K562 (cell line): Measurements from ENCODE around the gene FOXJ1. TPM values are rescaled to one million over a fixed set of nuclear protein-coding genes. Genes with fewer than 3 reads are reported as not detected.

ENCODE experiments used
- ATAC-seq: fragments of 200-7000 bp; cut with Tn5 transposase; 3 replicates; pipeline ENCODE4 v1.9.1; 2020; ENCODE audit warnings: moderate library complexity
- BruUV-seq: library from RNA; stranded (reverse); fragments of 400-500 nt; replicated peaks from 2 replicates; lab custom pipeline; 2021; lab: Mats Ljungman, UMichigan
- CTCF ChIA-PET: fragments of 300-600 bp; formaldehyde crosslinking; extraction: SDS; loops from one replicate; lab custom pipeline; 2021; ENCODE audit warnings: low intra/inter-chr PET ratio; lab: Yijun Ruan, JAX
- POLR2A ChIA-PET: fragments of 300-600, 350-650 bp; sonication (Branson Sonifier 250); formaldehyde crosslinking; extraction: SDS; loops from one replicate; lab custom pipeline; 2021; ENCODE audit warnings: antibody characterized with exemption, inconsistent platforms; lab: Yijun Ruan, JAX
- DNase-seq, 4 experiments: peaks; one replicate each; pipeline versions ENCODE4 v3.0.0 to v3.0.0-alpha.2; 2011 to 2018; ENCODE audit warnings: low spot score in 3 of 4, mixed read lengths in 3 of 4; ENCODE audit errors: extremely low read depth in 1 of 4
- FAIRE-seq: peaks from 2 replicates; lab custom pipeline; 2011; peaks lifted over from hg19 to GRCh38; lab: Jason Lieb, UNC
- H2AFZ ChIP-seq: 2 replicates; pipeline ENCODE4 v1.6.0; 2011; ENCODE audit warnings: low read depth, low read length, control low read depth, inconsistent platforms
- H3K27ac ChIP-seq: fragments of 200-600 bp; 3 replicates; pipeline ENCODE4 v1.8.0; 2011; ENCODE audit warnings: low read depth, mild to moderate bottlenecking, control low read depth, inconsistent platforms, low read length, moderate library complexity, mixed read lengths; ENCODE audit errors: extremely low read depth
- H3K27me3 ChIP-seq, 2 experiments: fragments of 300-600 bp in 1 of 2; 2 replicates in 1 of 2; 3 replicates in 1 of 2; pipeline versions ENCODE4 v1.6.0 to v1.8.0; 2011; ENCODE audit warnings: inconsistent platforms in 2 of 2, low read length in 2 of 2, mild to moderate bottlenecking in 1 of 2, mixed read lengths in 1 of 2, moderate library complexity in 1 of 2; ENCODE audit not compliant: control insufficient read depth in 2 of 2, insufficient read depth in 2 of 2
- H3K36me3 ChIP-seq: fragments of 300-600 bp; 3 replicates; pipeline ENCODE4 v1.8.0; 2011; ENCODE audit warnings: mild to moderate bottlenecking, low read length, inconsistent platforms; ENCODE audit not compliant: control insufficient read depth, insufficient read depth
- H3K4me1 ChIP-seq, 2 experiments: fragments of 200-600 bp in 1 of 2; replicated peaks in 1 of 2; 2 replicates in 1 of 2; 3 replicates in 1 of 2; pipeline versions ENCODE4 v1.5.1 to v1.8.0; 2011; ENCODE audit warnings: inconsistent platforms in 2 of 2, low read length in 2 of 2, mild to moderate bottlenecking in 1 of 2, mixed read lengths in 1 of 2, moderate library complexity in 1 of 2; ENCODE audit not compliant: control insufficient read depth in 2 of 2, insufficient read depth in 2 of 2
- H3K4me2 ChIP-seq: 2 replicates; pipeline ENCODE4 v1.6.1; 2011; ENCODE audit warnings: low read length, control low read depth, inconsistent platforms, mixed read lengths; ENCODE audit not compliant: insufficient read depth
- H3K4me3 ChIP-seq: fragments of 200-600 bp; sonication (generic), shearing (Covaris generic); 2 replicates; pipeline ENCODE4 v1.5.1; 2016; ENCODE audit warnings: control low read depth, inconsistent platforms
- H3K79me2 ChIP-seq: fragments of 200-600 bp; 3 replicates; pipeline ENCODE4 v1.8.0; 2011; ENCODE audit warnings: low read length, inconsistent platforms; ENCODE audit not compliant: control insufficient read depth, insufficient read depth
- H3K9ac ChIP-seq, 2 experiments: 2 replicates each; pipeline versions ENCODE4 v1.6.0 to v1.6.1; 2011; ENCODE audit warnings: low read depth in 2 of 2, low read length in 2 of 2, control low read depth in 1 of 2, inconsistent platforms in 1 of 2, mild to moderate bottlenecking in 1 of 2, mixed read lengths in 1 of 2; ENCODE audit not compliant: insufficient read depth in 1 of 2
- H3K9me1 ChIP-seq: one replicate; pipeline ENCODE4 v1.6.0; 2011; ENCODE audit warnings: inconsistent platforms, mild to moderate bottlenecking, low read length, moderate library complexity; ENCODE audit not compliant: control insufficient read depth, insufficient read depth
- H3K9me3 ChIP-seq: replicated peaks from 2 replicates; pipeline ENCODE4 v1.5.1; 2011; ENCODE audit warnings: low read depth, low read length, inconsistent platforms; ENCODE audit not compliant: control insufficient read depth, insufficient read depth
- H4K20me1 ChIP-seq: replicated peaks from 2 replicates; pipeline ENCODE4 v1.6.1; 2011; ENCODE audit warnings: low read length, inconsistent platforms, mixed read lengths; ENCODE audit not compliant: control insufficient read depth, insufficient read depth
- BHLHE40 ChIP-seq: IDR thresholded peaks from 2 replicates; pipeline ENCODE4 v1.6.1; 2011; ENCODE audit warnings: low read length, improper control_type of control experiment
- LCOR ChIP-seq: sonication (generic); formaldehyde crosslinking; IDR thresholded peaks from 2 replicates; pipeline ENCODE4 v1.8.0; 2022; ENCODE audit warnings: mild to moderate bottlenecking, missing genetic modification reagents
- NEUROD1 ChIP-seq: fragments of 150-350 bp; IDR thresholded peaks from 2 replicates; pipeline ENCODE4 v1.6.1; 2014; ENCODE audit warnings: borderline replicate concordance, low read length, low read depth; ENCODE audit not compliant: partially characterized antibody
- WGBS: fragments of 100-300 bp; shearing (Covaris generic); methylation state at CpG from one replicate; pipeline ENCODE4 v1.1.6; 2016; ENCODE audit warnings: low coverage, mixed read lengths; ENCODE audit not compliant: insufficient coverage; ENCODE audit errors: missing lambda C conversion rate; 5-methylcytosine and 5-hydroxymethylcytosine counted together
- in situ Hi-C: fragments of 300-500 bp; cut with MboI; formaldehyde crosslinking; loops from 4 replicates; pipeline ENCODE4 v1.15.0; 2018; ENCODE audit warnings: inconsistent platforms, mixed read lengths
- intact Hi-C: fragments of 100-400 bp; cut with micrococcal nuclease; formaldehyde crosslinking; loops from 2 replicates; pipeline ENCODE4 v1.14.2; 2022
- polyA plus RNA-seq, 8 experiments: library from polyadenylated mRNA; depleted of rRNA in 4 of 8; stranded (reverse) in 5 of 8; unstranded in 3 of 8; fragments of >200 nt; fragmentation: Nextera tagmentation in 2 of 8; fragmentation: Illumina TruSeq in 1 of 8; extraction: Ambion mirVana in 2 of 8; extraction: Trizol in 1 of 8; gene quantifications; 2 replicates each; pipeline versions ENCODE4 v1.2.1 to v1.2.3, GENCODE V29; 2011 to 2014; ENCODE audit warnings: inconsistent platforms in 1 of 8, missing spikeins in 1 of 8
- total RNA-seq, 7 experiments: library from RNA; depleted of rRNA in 6 of 7; stranded (reverse); fragments of >200 nt in 6 of 7; fragmentation: Illumina TruSeq in 2 of 7; extraction: Trizol in 2 of 7; gene quantifications; 2 replicates each; pipeline versions ENCODE4 v1.2.1 to v1.2.3, GENCODE V29; 2011 to 2021; ENCODE audit warnings: low replicate concordance in 1 of 7

Gene FOXJ1
- total and polyA plus RNA-seq, 9 of the 15 experiments (the other 6 are each of a cell fraction or from before 2014, with no cell fraction given) = 0.07 TPM; not detected in 8

- no peak for FAIRE-seq
- no peak for ATAC-seq
These were observed 9.1 kb downstream of the FOXJ1 start for GRCh38 chr17:76131692-76132573.

GRCh38 chr17:76131051-76131691 lies 9.9 kb downstream of the FOXJ1 start:
- intact Hi-C loops = no loop called here
- POLR2A ChIA-PET = interaction anchor here (0.6 to 1.9 kb wide), 5 partner anchors 49 to 149 kb away, joined by 3 to 6 read pairs (median 5); no protein-coding TSS in a partner anchor
- CTCF ChIA-PET = interaction anchor here (0.5 kb wide), 1 partner anchor 101 kb away, joined by 3 read pairs; no protein-coding TSS in a partner anchor
- FAIRE-seq = no peak
- no peak overlapping the region for H3K27ac ChIP-seq
- BruUV-seq = no TSS peak
- H3K4me3 ChIP-seq = no peak overlapping the region
- H3K79me2 ChIP-seq = no peaks in the 10 kb centered on the region
- H3K4me1 ChIP-seq = peaks cover 0 to 34% of the 10 kb centered on the region in 2 experiments; a peak in 2 of 5 replicates
- in situ Hi-C loops = no loop called here
- H2AFZ ChIP-seq = no peak overlapping the region
- H3K27me3 ChIP-seq = peaks cover 34 to 54% of the 10 kb centered on the region in 2 experiments; a peak in 4 of 5 replicates
- TF ChIP-seq NEUROD1 = no peak
- no peak for TF ChIP-seq BHLHE40
- no peak for DNase-seq
- H3K36me3 ChIP-seq = no peaks in the 10 kb centered on the region
- H3K9me1 ChIP-seq = no peaks in the 10 kb centered on the region
- no peak; the same call in 2 of the 3 replicates for ATAC-seq
- WGBS = 8% methylated on average over 16 of the region's 21 CpGs
- no peak overlapping the region for H3K4me2 ChIP-seq
- H3K9ac ChIP-seq = no peak overlapping the region
- no peaks in the 10 kb centered on the region for H4K20me1 ChIP-seq
- H3K9me3 ChIP-seq = no peaks in the 10 kb centered on the region

More at GRCh38 chr17:76131692-76132573, 9.1 kb downstream of the FOXJ1 start:
- intact Hi-C loops = no loop called here
- Histone ChIP-seq H3K9me1 (no peaks in the 10 kb centered on the region), H3K4me1 (peaks cover 0 to 36% of the 10 kb centered on the region in 2 experiments; a peak in 2 of 5 replicates), H4K20me1 (no peaks in the 10 kb centered on the region), H3K27me3 (peaks cover 37 to 61% of the 10 kb centered on the region in 2 experiments; a peak in 4 of 5 replicates), H2AFZ (no peak overlapping the region), H3K4me2 (no peak overlapping the region), H3K9ac (no peak overlapping the region), H3K79me2 (no peaks in the 10 kb centered on the region), H3K27ac (no peak overlapping the region), H3K4me3 (no peak overlapping the region), H3K36me3 (no peaks in the 10 kb centered on the region), H3K9me3 (no peaks in the 10 kb centered on the region)
- no TSS peak for BruUV-seq
- no peak for TF ChIP-seq LCOR (CRISPR knock-in tag)
- POLR2A ChIA-PET = interaction anchor here (0.7 to 1.1 kb wide), 3 partner anchors 138 to 141 kb away, joined by 3 to 4 read pairs (median 3); no protein-coding TSS in a partner anchor
- WGBS = 11% methylated on average over 17 of the region's 21 CpGs
- in situ Hi-C loops = no loop called here
- CTCF ChIA-PET = interaction anchor here (0.8 kb wide), 1 partner anchor 148 kb away, joined by 3 read pairs; no protein-coding TSS in a partner anchor
- no peak for DNase-seq
